Calu3 (cell line): Measurements from ENCODE around the gene GNB4. TPM values are rescaled to one million over a fixed set of nuclear protein-coding genes. Genes with fewer than 3 reads are reported as not detected.

Experiments
- BruUV-seq: library from RNA; stranded (reverse); fragments of 400-500 nt; replicated peaks from 2 replicates; lab custom pipeline; 2021; lab: Mats Ljungman, UMichigan
- CTCF ChIA-PET: fragments of 300-600 bp; sonication (Branson Sonifier 250); formaldehyde crosslinking; loops from one replicate; lab custom pipeline; 2022; ENCODE audit warnings: antibody characterized with exemption; lab: Charles Lee
- DNase-seq: peaks from one replicate; pipeline ENCODE4 v3.0.0; 2022
- H3K27ac Mint-ChIP-seq: one replicate; pipeline ENCODE4 v1.8.0; 2022; ENCODE audit warnings: mixed read lengths; ENCODE audit not compliant: unreplicated experiment
- H3K27me3 Mint-ChIP-seq: one replicate; pipeline ENCODE4 v1.8.0; 2022; ENCODE audit warnings: mixed read lengths; ENCODE audit not compliant: unreplicated experiment
- H3K36me3 Mint-ChIP-seq: one replicate; pipeline ENCODE4 v1.8.0; 2022; ENCODE audit warnings: mild to moderate bottlenecking, moderate library complexity, mixed read lengths; ENCODE audit not compliant: insufficient read depth, unreplicated experiment
- H3K4me1 Mint-ChIP-seq: one replicate; pipeline ENCODE4 v1.8.0; 2022; ENCODE audit warnings: mild to moderate bottlenecking, low read depth, mixed read lengths; ENCODE audit not compliant: unreplicated experiment
- H3K4me3 Mint-ChIP-seq: one replicate; pipeline ENCODE4 v1.8.0; 2022; ENCODE audit warnings: mild to moderate bottlenecking, low read depth, moderate library complexity, mixed read lengths; ENCODE audit not compliant: unreplicated experiment
- H3K9me3 Mint-ChIP-seq: one replicate; pipeline ENCODE4 v1.8.0; 2022; ENCODE audit warnings: low read depth, mixed read lengths; ENCODE audit not compliant: unreplicated experiment
- intact Hi-C: fragments of 100-400 bp; cut with micrococcal nuclease; formaldehyde crosslinking; loops from one replicate; pipeline ENCODE4 v1.10.0; 2022; ENCODE audit not compliant: unreplicated experiment
- total RNA-seq: library from RNA; stranded (reverse); gene quantifications from 2 replicates; pipeline ENCODE4 v1.2.3, GENCODE V29; 2022
- TF ChIP-seq, protein P1 (sequence below): fragments of 200-600 bp; IDR thresholded peaks from one replicate; pipeline ENCODE4 v1.8.0; 2022; ENCODE audit warnings: antibody characterized with exemption; ENCODE audit not compliant: unreplicated experiment

The GNB4 gene
- total RNA-seq, 1 experiment from 2014 or later: 24.0 TPM

DNA sequence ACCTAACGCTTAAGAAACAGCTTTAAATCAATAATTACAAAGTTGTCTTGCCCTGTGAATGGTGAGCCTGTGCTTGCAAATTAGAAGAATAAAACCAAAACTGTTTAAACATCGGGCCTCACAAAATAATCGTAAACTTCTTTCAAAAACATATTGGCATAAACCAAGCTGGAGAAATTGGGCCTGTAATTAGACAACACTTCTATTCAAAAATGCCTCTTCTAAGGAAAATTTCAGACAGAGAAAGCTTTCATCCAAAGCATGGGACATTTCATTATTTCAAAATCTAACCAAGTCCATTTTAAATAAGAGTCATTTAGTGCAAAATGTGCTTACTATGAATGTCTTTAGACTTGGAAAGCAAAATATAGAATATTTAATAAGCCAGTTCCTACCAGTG lies 35.5 kb upstream of the GNB4 start:
- Mint-ChIP-seq H3K4me1 (no peaks in the 10 kb centered on the region), H3K9me3 (peaks cover 8% of the 10 kb centered on the region), H3K27me3 (no peaks in the 10 kb centered on the region), H3K4me3 (no peak overlapping the region), H3K27ac (no peak overlapping the region), H3K36me3 (no peaks in the 10 kb centered on the region)
- CTCF ChIA-PET: no interaction called here
- intact Hi-C loops: no loop called here
- no TSS peak for BruUV-seq
- DNase-seq: no peak
- TF ChIP-seq, protein P1, sequence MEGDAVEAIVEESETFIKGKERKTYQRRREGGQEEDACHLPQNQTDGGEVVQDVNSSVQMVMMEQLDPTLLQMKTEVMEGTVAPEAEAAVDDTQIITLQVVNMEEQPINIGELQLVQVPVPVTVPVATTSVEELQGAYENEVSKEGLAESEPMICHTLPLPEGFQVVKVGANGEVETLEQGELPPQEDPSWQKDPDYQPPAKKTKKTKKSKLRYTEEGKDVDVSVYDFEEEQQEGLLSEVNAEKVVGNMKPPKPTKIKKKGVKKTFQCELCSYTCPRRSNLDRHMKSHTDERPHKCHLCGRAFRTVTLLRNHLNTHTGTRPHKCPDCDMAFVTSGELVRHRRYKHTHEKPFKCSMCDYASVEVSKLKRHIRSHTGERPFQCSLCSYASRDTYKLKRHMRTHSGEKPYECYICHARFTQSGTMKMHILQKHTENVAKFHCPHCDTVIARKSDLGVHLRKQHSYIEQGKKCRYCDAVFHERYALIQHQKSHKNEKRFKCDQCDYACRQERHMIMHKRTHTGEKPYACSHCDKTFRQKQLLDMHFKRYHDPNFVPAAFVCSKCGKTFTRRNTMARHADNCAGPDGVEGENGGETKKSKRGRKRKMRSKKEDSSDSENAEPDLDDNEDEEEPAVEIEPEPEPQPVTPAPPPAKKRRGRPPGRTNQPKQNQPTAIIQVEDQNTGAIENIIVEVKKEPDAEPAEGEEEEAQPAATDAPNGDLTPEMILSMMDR: no peak

DNA sequence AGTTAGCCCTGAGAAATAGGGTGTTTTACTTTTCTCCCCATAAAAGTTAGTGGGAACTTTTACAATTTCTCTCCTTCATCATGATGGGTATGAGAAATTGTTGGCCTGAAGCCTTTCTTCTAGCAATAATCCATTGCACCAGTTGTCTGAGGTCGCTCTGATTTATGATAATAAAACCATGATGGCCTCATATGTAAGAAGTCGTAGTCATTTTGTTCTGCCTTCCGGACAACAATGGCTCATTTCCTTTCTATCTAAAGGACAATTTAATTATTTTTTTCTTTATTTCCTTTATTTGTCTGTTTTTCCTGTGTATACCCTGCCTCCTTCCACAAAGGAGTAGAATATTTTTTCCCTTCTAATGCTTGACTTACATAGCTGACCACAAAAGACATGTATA lies 31.6 kb upstream of the GNB4 start:
- CTCF ChIA-PET: no interaction called here
- intact Hi-C loops: no loop called here
- Mint-ChIP-seq H3K27ac (no peak overlapping the region), H3K9me3 (no peaks in the 10 kb centered on the region), H3K27me3 (no peaks in the 10 kb centered on the region), H3K4me3 (no peak overlapping the region), H3K4me1 (no peaks in the 10 kb centered on the region), H3K36me3 (no peaks in the 10 kb centered on the region)
- TF ChIP-seq, protein P1: no peak
- BruUV-seq: no TSS peak
- DNase-seq: no peak

DNA sequence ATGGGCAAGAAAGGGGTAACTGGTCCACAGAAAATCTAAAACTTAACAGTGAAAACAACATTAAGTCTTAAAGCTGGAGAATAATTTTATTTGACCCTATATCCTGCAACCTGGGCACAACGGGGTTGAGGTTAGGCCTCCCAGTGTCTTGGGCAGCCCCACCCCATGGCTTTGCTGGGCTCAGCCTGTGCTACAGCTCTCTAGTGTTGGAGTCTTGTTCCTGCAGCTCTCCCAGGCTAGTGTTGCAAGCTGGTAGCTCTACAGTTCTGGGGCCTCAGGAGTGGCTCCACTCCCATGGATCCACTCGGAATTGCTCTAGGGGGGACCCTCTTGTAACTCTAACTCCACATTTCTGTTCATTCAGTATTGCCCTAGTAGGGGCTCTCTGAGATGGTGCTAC lies 24.9 kb upstream of the GNB4 start:
- CTCF ChIA-PET: interaction anchor here (0.6 kb wide), 2 partner anchors 50 to 1182 kb away, joined by 3 to 6 read pairs; no protein-coding TSS in a partner anchor
- Mint-ChIP-seq H3K36me3 (no peaks in the 10 kb centered on the region), H3K4me1 (no peaks in the 10 kb centered on the region), H3K4me3 (no peak overlapping the region), H3K9me3 (no peaks in the 10 kb centered on the region), H3K27ac (no peak overlapping the region), H3K27me3 (no peaks in the 10 kb centered on the region)
- TF ChIP-seq, protein P1: no peak
- intact Hi-C loops: no loop called here
- no TSS peak for BruUV-seq
- DNase-seq: no peak

DNA sequence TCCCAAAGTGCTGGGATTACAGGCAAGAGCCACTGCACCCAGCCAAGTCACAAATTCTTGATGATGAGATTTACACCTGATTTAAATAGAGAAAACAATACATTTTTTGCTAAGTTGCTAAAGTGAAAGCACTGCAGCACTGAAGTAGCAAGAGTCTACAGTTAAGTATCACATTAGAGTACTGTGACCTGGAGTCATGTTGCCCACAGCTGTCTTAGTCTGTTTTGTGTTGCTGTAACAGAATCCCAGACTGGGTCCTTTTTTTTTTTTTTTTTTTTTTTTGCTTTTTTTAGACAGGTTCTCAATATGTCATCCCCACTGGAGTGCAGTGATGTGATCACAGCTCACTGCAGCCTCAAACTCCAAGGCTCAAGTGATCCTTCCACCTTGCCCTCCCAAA lies 23.2 kb upstream of the GNB4 start:
- intact Hi-C loops: no loop called here
- Mint-ChIP-seq H3K4me1 (no peaks in the 10 kb centered on the region), H3K27ac (no peak overlapping the region), H3K9me3 (no peaks in the 10 kb centered on the region), H3K27me3 (no peaks in the 10 kb centered on the region), H3K4me3 (no peak overlapping the region), H3K36me3 (no peaks in the 10 kb centered on the region)
- no TSS peak for BruUV-seq
- no peak for DNase-seq
- TF ChIP-seq, protein P1: no peak
- CTCF ChIA-PET: no interaction called here
